Fibroblast of the conjunctiva (primary cell): ENCODE results near the gene TMEM259.
"Not testable (repeated sequence)": the region's sequence is repeated elsewhere in the genome, so short reads cannot be mapped to it uniquely, and the experiment has no call there.

Experiments used
- DNase-seq: peaks from one replicate; pipeline ENCODE4 v3.0.0-alpha.2; 2010; ENCODE audit warnings: low read depth

Gene TMEM259

GRCh38 chr19:1039646-1040475, 18.9 kb upstream of the TMEM259 start, which contains the start of gene ABCA7:
Gene ABCA7 (plus strand): TSS chr19:1040107. CDS start chr19:1041362, 1,255 bp downstream.
- DNase-seq, result peak; percentile 92

GRCh38 chr19:1038978-1039645, 18.2 kb upstream of the TMEM259 start:
- DNase-seq, result no peak

- DNase-seq, result no peak
Observed at GRCh38 chr19:1037621-1038064, 16.7 kb upstream of the TMEM259 start.

- DNase-seq, result no peak
Observed at GRCh38 chr19:1035998-1036621, 15.2 kb upstream of the TMEM259 start.

GRCh38 chr19:1032264-1032867, 11.4 kb upstream of the TMEM259 start:
- no peak for DNase-seq

- peak; percentile 93 for DNase-seq
Observed at GRCh38 chr19:1028062-1028926, 7.4 kb upstream of the TMEM259 start.

GRCh38 chr19:1027650-1028061, 6.7 kb upstream of the TMEM259 start:
- DNase-seq, result no peak

GRCh38 chr19:1026783-1027649, 6.1 kb upstream of the TMEM259 start:
- no peak for DNase-seq

- no peak for DNase-seq
Observed at GRCh38 chr19:1025960-1026782, 5.2 kb upstream of the TMEM259 start, which contains the start of gene CNN2. Gene CNN2 (plus strand): TSS chr19:1026608. CDS start chr19:1026662, 54 bp downstream.

GRCh38 chr19:1025080-1025479, 4.2 kb upstream of the TMEM259 start:
- DNase-seq, result not testable (repeated sequence)

GRCh38 chr19:1023883-1024188, 2.9 kb upstream of the TMEM259 start:
- not testable (repeated sequence) for DNase-seq

- DNase-seq, result no peak
Observed at GRCh38 chr19:1019980-1020867, 699 bp downstream of the TMEM259 start.

- DNase-seq, result no peak
Observed at GRCh38 chr19:1019616-1019961, 1.3 kb downstream of the TMEM259 start.

GRCh38 chr19:1018932-1019615, 1.8 kb downstream of the TMEM259 start:
- no peak for DNase-seq

- DNase-seq, result no peak
Observed at GRCh38 chr19:1018393-1018792, 2.5 kb downstream of the TMEM259 start.

GRCh38 chr19:1017906-1018305, 3.0 kb downstream of the TMEM259 start:
- no peak for DNase-seq

GRCh38 chr19:1017115-1017905, 3.6 kb downstream of the TMEM259 start:
- no peak for DNase-seq
